HG02884 (cell line): Measurements from ENCODE around the gene FAM131A.
"Not testable (repeated sequence)": the region's sequence is repeated elsewhere in the genome, so short reads cannot be mapped to it uniquely, and the experiment has no call there.

Source experiments
- ATAC-seq: cut with Tn5 transposase; IDR thresholded peaks from one replicate; pipeline ENCODE4 v1.9.1; 2021; ENCODE audit warnings: mild to moderate bottlenecking, moderate library complexity; ENCODE audit not compliant: unreplicated experiment

Gene FAM131A

DNA sequence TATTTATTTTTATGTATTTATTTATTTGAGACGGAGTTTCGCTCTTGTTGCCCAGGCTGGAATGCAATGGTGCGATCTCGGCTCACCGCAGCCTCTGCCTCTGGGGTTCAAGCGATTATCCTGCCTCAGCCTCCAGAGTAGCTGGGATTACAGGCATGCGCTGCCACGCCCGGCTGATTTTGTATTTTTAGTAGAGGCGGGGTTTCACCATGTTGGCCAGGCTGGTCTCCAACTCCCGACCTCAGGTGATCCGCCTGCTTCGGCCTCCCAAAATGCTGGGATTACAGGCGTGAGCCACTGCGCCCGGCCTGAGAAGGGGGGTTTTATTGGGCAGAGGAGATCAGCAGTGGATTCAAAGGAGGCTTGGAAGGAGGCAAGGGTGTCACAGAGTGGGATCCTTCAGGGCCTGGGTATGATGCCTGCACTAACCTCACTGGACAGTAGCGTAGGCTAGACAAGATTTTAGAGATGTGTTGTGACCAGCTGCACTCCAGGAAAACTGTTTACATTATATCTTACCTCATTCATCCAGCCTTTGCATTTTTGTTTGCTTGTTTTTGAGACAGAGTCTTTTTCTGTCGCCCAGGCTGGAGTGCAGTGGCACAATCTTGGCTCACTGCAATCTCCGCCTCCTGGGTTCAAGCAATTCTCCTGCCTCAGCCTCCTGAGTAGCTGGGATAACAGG, 2.2 kb downstream of the FAM131A start:
- ATAC-seq: not testable (repeated sequence)

DNA sequence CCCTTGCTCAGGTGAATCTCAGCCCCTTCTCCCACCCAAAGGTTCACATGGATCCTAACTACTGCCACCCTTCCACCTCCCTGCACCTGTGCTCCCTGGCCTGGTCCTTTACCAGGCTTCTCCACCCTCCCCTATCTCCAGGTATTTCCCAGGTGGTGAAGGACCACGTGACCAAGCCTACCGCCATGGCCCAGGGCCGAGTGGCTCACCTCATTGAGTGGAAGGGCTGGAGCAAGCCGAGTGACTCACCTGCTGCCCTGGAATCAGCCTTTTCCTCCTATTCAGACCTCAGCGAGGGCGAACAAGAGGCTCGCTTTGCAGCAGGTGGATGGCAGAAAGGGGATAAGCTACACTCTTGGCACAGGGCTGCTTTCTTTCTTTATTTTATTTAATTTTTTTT, 4.5 kb downstream of the FAM131A start:
- ATAC-seq: no peak

GRCh38 chr3:184343200-184343876, 5.9 kb downstream of the FAM131A start:
- no peak for ATAC-seq

DNA sequence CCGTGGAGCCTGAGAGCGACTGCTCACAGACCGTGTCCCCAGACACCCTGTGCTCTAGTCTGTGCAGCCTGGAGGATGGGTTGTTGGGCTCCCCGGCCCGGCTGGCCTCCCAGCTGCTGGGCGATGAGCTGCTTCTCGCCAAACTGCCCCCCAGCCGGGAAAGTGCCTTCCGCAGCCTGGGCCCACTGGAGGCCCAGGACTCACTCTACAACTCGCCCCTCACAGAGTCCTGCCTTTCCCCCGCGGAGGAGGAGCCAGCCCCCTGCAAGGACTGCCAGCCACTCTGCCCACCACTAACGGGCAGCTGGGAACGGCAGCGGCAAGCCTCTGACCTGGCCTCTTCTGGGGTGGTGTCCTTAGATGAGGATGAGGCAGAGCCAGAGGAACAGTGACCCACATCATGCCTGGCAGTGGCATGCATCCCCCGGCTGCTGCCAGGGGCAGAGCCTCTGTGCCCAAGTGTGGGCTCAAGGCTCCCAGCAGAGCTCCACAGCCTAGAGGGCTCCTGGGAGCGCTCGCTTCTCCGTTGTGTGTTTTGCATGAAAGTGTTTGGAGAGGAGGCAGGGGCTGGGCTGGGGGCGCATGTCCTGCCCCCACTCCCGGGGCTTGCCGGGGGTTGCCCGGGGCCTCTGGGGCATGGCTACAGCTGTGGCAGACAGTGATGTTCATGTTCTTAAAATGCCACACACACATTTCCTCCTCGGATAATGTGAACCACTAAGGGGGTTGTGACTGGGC, 7.3 kb downstream of the FAM131A start:
- ATAC-seq: no peak

GRCh38 chr3:184345317-184346144, 8.1 kb downstream of the FAM131A start:
- ATAC-seq: no peak

DNA sequence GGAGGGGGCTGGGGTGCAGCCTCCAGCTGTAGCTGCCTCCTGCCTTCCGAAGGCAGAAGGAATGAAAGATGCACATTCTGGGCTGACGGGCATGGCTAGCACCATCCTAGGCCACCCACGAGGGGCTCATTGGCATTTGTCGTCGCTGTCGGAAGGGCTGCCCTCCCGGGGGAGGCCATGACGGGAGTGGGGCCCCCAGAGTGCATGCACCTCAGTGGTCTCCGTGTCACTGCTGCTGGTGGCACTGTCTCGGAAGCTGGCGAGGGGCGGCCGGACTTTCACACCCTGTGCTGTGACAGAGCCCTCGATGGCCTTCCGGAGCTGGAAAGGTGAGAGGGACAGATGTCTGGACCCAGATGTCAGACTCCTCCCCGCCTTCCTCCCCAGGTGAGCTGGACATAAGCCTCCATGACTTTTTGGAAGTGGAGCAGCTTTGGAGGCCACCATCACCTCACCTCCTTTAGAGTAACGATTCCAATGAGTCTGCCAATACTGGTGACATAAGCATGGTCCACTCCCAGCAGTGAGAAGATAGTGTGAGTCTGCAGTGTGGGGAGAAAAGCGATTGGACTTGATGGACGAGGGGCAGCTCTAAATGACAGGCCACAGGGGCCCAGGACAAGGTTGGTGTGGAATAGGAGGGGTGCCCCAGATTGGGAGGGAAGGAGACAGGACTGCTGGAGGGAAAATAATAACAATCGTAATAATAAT, 9.2 kb downstream of the FAM131A start:
- no peak for ATAC-seq

DNA sequence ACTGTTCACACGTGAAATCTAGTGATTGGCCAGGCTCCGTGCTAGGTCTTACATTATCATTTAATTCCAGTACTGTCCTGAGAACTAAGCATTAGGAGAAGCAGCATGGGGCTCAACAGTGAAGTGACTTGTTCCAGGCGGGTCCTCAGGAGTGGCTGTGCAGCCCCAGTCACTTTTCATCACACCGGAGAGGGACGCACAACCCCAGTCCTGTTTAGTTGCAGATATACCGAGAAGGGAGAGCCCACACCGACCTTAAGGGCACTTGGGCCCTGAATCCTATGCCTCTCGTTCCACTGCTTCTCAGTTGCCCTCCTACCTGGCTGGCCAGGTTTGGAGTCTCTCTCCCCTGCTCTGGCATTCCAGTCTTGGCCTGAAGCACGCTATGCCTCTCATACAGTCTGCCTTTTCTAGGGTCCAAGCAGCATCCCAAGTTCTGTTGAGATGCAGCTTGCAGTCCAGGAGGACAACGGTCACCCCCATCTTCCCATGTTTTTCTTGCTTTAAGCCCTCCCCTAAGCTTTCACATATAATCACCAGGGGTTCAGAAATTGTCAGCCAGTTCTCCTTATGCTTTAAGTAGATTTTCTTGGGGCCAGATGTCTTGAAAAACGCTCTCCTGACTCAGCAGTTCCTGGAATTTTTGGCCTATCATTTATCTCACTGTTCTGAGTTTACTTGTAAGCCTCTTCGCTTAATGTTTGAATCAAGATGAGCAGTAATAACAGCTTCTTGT, 10.1 kb downstream of the FAM131A start:
- no peak for ATAC-seq

- no peak for ATAC-seq
These were observed 10.6 kb downstream of the FAM131A start for GRCh38 chr3:184348057-184348382.

DNA sequence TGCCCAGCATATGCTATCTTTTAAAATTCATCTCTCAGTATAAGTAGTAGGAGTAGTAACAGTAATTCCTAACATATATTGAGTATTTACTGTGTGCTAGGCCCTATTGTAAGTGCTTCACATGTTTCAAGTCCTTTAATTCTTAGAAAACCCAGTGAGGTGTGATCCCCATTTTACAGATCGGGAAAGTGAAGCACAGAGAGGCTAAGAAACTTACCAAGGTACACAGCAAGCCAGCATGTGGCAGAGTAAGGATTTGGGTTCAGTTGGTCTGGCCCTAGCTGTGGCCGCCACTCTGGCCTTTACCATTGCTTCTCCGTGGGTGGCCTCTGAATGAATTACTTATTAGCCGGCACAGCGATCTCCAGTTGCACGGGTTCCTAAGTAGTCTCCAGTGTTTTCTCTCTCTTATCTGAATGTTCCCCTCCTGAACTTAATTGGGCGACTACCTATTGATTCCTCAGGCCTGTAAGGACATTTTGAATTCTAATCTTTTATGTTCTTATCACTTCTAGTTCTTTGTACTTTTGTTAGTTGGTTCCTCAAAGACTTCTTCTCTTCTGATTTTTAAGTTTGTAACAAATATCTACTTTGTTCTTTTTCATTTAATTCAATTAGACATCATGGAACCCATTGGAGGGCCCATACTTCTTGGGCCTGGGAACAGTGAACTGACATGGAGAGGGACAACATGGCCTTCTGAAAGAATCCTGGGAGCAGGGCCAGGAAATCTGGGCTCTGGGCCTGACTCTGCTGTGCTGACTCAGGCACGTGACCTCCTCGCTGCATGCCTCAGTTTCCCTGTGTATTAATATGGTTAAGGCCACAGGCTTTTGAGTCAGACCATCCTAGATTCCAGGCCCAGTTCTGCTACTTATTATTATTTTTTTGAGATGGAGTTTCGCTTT, 12.4 kb downstream of the FAM131A start:
- no peak for ATAC-seq

DNA sequence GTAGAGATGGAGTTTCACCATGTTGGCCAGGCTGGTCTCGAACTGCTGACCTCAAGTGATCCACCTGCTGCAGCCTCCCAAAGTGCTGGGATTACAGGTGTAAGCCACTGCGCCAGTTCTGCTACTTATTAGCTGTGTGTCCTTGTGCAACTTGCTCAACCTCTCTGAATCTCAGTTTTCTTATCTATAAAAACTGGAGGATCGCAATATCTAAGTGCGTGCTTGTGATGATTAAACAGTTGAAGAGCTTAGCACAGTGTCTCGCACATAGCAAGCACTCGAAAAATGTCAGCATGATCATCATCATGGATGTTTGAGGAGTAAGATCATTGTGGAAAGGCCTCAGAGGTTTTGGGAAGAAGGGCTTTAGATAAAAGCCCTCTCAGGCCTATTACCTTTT, 13.2 kb downstream of the FAM131A start:
- no peak for ATAC-seq

DNA sequence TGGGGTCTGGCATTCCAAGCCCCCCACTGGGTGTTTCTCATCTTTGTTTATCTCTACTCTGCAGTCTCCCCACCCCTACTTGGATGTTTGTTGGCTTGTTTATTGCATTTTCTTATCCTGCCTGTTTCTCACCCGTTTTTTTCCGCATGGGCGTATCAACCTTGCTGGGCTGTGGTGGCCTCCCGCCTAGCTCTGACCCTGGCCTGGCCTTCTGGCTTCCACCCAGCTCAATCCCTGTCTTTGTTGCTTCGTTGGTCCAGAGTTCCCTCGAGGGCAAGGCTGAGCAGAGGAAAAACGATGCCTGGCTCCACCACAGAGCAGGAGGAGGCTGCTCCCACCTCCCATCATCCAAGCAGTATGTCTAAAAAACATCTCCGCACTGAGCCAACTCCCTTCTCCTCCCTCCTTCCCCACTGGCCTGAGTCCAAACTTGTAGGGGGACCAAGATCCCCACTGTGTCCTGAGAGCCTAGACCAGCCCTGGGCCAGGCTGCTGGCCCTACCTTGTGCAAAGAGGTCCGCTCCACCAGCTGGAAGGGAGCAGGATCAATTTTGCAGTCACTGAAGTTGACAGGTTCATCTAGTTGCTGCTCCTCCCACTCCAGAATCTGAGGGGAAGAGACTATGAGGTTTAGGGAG, 14.2 kb downstream of the FAM131A start:
- no peak for ATAC-seq

DNA sequence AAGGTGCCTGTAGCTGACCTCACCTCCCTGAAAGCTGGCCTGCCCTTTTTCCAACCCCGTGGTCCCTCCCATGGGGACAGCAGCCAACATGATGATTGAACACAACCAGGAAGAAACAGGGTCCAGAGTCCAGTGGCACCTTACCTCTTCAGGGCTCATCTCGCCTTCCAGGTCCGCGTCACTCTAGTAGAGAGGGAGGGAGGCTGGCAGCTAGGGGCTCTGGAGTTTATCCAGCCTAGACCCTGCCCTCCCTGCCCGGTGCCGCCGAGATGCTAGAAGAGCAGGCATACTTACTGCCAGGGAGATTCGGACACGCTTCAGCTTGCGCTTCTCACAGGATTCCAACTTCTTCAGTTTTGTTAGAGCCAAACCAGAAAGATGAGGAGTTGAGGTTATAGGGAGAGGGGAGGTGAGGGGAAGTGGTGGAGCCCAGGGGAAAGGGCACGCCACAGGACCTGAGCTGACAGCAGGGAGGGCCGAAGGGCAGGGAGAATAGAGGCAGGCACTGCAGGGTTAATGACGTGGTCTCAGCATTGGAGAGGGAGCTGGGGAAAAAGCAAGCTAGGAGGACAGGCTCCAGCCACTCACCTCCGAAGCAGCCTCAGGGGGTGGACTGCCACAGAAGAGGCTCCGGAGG, 14.9 kb downstream of the FAM131A start:
- ATAC-seq: no peak

- ATAC-seq: no peak
These were observed 15.6 kb downstream of the FAM131A start for GRCh38 chr3:184352897-184353545.

DNA sequence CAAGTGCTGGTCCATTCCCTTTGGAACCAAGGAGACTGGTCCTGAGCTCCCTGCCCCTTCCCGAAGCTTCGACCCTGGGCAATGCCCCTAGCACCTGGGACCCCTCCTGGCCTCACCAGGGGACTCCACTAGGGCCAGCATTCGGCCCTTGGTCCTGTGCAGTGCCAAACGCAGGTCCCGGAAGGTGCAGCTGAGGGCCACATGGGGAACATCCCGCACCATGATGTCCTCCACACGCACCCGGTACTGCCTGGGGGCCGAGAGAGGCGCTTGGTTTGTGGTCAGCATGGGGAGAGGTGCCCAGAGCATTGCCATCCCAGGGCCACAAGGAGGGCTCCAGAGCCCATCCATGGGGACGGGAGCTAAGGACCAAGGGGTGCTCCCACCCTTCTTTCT, 16.1 kb downstream of the FAM131A start:
- no peak for ATAC-seq

DNA sequence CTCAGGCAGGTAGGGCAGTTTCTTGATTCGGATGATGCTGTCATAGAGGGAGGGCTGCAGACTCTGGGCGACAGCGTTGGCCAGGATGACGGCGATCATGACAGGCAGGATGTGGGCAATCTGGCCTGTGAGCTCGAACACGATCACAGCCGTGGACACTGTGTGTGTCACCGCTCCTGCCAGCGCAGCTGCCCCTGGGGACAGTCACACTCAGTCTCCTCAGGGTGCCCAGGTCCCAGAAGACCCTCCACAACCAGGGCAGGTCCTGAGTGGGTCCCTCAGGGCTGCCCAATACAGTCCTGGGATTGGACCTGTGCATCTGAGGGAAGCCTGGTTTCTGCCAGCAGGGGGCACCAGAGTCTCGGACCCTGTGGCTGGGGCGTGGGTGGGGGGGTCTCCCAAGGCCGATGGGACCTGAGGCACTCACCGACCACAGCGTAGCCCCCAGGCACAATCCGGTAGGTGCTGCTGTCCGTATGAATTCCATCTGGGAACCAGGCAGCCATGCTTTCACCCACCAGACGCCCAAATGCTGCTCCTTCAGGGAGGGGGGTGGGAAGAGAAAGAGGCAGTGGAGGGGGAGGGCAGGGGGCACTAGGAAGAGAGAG, 16.8 kb downstream of the FAM131A start:
- ATAC-seq: no peak

GRCh38 chr3:184354754-184355153, 17.4 kb downstream of the FAM131A start:
- ATAC-seq: no peak
